ENCODE measurements around the gene DCST1. TPM values are rescaled to one million over a fixed set of nuclear protein-coding genes. Genes with fewer than 3 reads are reported as not detected.

Gene DCST1
- total and polyA plus RNA-seq, 2 of the 13 experiments (the other 11 are each of a cell fraction or from before 2014, with no cell fraction given), result 0.04 TPM; not detected in 1

DNA sequence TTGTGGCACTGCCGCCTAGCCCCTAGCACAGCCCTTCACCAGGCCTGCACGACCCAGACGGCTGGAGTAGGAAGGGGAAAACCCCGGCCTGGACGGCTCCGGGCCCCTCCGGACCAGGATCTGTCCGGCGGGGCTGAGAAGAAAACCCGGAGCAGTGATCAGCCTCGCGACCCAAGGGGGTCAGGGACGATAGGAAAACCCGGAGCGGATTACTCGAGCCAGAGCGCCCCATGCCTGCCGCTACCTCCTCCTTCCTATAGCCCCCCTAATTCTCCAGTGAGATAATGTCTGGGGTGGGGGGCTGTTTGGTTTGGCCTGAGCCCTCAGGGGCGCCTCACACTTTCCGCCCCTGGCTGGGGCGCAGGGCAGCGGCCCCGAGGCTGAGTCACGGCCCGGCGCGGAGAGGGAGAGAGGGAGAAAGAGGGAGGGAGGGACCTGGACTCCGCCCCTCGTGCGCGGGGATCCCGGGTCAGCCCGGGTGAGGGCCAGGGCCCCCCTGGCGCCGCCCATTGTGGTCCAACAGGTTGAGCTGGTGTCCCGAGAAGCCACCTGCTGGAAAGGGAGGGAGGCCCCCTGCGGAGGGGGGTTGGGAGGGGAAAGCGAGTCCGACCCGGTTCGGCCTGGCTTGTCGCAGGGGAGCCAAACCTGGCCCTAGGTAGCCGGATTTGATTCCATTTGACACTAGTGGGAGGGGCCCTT lies 32.7 kb upstream of the DCST1 start (continued):
- TF ChIP-seq, protein P1, sequence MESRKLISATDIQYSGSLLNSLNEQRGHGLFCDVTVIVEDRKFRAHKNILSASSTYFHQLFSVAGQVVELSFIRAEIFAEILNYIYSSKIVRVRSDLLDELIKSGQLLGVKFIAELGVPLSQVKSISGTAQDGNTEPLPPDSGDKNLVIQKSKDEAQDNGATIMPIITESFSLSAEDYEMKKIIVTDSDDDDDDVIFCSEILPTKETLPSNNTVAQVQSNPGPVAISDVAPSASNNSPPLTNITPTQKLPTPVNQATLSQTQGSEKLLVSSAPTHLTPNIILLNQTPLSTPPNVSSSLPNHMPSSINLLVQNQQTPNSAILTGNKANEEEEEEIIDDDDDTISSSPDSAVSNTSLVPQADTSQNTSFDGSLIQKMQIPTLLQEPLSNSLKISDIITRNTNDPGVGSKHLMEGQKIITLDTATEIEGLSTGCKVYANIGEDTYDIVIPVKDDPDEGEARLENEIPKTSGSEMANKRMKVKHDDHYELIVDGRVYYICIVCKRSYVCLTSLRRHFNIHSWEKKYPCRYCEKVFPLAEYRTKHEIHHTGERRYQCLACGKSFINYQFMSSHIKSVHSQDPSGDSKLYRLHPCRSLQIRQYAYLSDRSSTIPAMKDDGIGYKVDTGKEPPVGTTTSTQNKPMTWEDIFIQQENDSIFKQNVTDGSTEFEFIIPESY (CRISPR knock-in tag; IDR thresholded peaks at IDR 0.05), result peak; percentile 42; the same call in 1 of the 2 replicates
- TF ChIP-seq NFYC (CRISPR knock-in tag; IDR thresholded peaks at IDR 0.05) (no peak), ZNF34 (CRISPR knock-in tag; IDR thresholded peaks at IDR 0.05; ENCODE audit: borderline replicate concordance) (no peak), CENPX (CRISPR knock-in tag; IDR thresholded peaks at IDR 0.05) (no peak), FOXC1 (CRISPR knock-in tag; IDR thresholded peaks at IDR 0.05; ENCODE audit: borderline replicate concordance) (0 out of 2 replicates have a peak, but pooled peaks have one; percentile 42), HNRNPH1 (optimal IDR thresholded peaks at IDR 0.05; ENCODE audit: low read depth, low read length) (no peak), ZNF367 (CRISPR knock-in tag; IDR thresholded peaks at IDR 0.05; ENCODE audit: borderline replicate concordance) (0 out of 2 replicates have a peak, but pooled peaks have one; percentile 12), NBN (conservative IDR thresholded peaks at IDR 0.05) (no peak), SRSF1 (optimal IDR thresholded peaks at IDR 0.05; ENCODE audit: low read depth, low read length) (peak; percentile 88), ZNF354B (CRISPR knock-in tag; IDR thresholded peaks at IDR 0.05) (0 out of 2 replicates have a peak, but pooled peaks have one; percentile 53), SP4 (CRISPR knock-in tag; IDR thresholded peaks at IDR 0.05) (peak; percentile 84), AGO2 (optimal IDR thresholded peaks at IDR 0.05; ENCODE audit: low read depth, low read length) (peak; percentile 96), XRCC5 (optimal IDR thresholded peaks at IDR 0.05; ENCODE audit: low read length) (peak; percentile 95), MIER2 (CRISPR knock-in tag; IDR thresholded peaks at IDR 0.05) (no peak; the same call in 1 of the 2 replicates)
- TF ChIP-seq, protein P2, sequence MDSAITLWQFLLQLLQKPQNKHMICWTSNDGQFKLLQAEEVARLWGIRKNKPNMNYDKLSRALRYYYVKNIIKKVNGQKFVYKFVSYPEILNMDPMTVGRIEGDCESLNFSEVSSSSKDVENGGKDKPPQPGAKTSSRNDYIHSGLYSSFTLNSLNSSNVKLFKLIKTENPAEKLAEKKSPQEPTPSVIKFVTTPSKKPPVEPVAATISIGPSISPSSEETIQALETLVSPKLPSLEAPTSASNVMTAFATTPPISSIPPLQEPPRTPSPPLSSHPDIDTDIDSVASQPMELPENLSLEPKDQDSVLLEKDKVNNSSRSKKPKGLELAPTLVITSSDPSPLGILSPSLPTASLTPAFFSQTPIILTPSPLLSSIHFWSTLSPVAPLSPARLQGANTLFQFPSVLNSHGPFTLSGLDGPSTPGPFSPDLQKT (CRISPR knock-in tag; IDR thresholded peaks at IDR 0.05; ENCODE audit: borderline replicate concordance), result no peak
- TF ChIP-seq, protein P3, sequence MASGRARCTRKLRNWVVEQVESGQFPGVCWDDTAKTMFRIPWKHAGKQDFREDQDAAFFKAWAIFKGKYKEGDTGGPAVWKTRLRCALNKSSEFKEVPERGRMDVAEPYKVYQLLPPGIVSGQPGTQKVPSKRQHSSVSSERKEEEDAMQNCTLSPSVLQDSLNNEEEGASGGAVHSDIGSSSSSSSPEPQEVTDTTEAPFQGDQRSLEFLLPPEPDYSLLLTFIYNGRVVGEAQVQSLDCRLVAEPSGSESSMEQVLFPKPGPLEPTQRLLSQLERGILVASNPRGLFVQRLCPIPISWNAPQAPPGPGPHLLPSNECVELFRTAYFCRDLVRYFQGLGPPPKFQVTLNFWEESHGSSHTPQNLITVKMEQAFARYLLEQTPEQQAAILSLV (CRISPR knock-in tag; IDR thresholded peaks at IDR 0.05; ENCODE audit: borderline replicate concordance), result no peak
- TF ChIP-seq, protein P4, sequence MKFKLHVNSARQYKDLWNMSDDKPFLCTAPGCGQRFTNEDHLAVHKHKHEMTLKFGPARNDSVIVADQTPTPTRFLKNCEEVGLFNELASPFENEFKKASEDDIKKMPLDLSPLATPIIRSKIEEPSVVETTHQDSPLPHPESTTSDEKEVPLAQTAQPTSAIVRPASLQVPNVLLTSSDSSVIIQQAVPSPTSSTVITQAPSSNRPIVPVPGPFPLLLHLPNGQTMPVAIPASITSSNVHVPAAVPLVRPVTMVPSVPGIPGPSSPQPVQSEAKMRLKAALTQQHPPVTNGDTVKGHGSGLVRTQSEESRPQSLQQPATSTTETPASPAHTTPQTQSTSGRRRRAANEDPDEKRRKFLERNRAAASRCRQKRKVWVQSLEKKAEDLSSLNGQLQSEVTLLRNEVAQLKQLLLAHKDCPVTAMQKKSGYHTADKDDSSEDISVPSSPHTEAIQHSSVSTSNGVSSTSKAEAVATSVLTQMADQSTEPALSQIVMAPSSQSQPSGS (CRISPR knock-in tag; IDR thresholded peaks at IDR 0.05), result peak; percentile 47
- TF ChIP-seq, protein P5, sequence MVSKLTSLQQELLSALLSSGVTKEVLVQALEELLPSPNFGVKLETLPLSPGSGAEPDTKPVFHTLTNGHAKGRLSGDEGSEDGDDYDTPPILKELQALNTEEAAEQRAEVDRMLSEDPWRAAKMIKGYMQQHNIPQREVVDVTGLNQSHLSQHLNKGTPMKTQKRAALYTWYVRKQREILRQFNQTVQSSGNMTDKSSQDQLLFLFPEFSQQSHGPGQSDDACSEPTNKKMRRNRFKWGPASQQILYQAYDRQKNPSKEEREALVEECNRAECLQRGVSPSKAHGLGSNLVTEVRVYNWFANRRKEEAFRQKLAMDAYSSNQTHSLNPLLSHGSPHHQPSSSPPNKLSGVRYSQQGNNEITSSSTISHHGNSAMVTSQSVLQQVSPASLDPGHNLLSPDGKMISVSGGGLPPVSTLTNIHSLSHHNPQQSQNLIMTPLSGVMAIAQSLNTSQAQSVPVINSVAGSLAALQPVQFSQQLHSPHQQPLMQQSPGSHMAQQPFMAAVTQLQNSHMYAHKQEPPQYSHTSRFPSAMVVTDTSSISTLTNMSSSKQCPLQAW (CRISPR knock-in tag; IDR thresholded peaks at IDR 0.05), result peak; percentile 71
